Measurements from ENCODE around the gene PALM.
A peak's percentile ranks its signal among the peaks of the same experiment; 100 is the strongest.

Gene PALM

DNA sequence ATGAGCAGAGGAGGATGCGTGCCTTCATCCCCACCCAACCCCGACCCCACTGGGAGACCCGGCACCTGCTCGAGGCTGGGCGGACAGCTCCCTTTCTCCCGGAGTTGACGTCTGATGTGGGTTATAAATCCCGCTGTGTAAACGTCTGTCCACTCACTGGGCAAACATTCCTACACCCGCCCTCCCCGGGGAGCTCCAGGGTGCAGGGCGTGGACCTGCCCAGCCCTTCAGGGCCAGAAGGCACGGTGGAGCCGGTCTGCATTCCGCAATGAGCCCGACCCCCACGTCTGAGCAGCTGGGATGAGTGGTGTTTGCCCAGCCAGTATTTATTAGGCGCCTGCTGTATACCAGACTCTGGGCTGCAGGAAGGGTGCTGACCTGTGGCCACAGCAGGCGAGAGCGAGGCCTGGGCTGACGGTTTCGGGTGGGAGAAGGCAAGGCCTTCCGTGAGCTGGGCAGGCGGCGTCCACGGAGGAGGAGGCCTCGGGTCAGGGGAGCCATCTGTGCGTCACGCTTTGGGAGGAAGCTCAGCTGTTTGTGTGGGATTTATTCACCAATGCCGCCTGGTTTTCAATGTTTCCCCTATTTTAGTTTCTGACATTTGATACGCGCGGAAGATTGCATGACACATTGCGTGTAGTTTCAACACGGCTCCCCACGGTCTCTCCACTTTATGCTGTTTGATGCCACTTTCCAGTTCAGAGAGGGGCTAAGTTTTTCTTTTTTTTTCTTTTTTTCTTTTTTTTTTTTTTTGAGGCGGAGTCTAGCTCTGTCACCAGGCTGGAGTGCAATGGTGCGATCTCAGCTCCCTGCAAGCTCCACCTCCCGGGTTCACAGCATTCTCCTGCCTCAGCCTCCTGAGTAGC is 44.1 kb downstream of the PALM start:
- no peak for DNase-seq (ENCODE audit: low spot score)

- no peak for DNase-seq (ENCODE audit: low spot score)
These were observed 45.8 kb downstream of the PALM start for GRCh38 chr19:754530-754929.

- DNase-seq (ENCODE audit: low spot score) = no peak
These were observed 46.3 kb downstream of the PALM start for GRCh38 chr19:755063-755462.

DNA sequence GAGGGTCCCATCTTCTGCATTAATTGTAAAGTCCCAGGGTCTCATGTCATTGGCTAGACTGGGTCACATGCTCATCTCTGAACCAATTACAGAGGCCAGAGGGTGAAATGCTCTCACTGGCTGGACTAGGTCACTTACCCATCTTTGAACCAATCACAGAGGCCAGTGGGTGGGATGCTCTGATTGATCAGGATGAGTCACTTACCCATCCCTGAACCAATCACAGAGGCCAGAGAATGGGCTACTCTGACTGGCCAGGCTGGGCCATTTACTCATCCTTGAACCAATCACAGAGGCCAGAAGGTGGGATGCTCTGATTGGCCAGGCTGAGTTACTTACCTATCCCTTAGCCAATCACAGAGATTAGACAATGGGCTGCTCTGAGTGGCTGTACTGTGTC is 47.5 kb downstream of the PALM start:
- peak; percentile 58 for DNase-seq (ENCODE audit: low spot score)

- no peak for DNase-seq (ENCODE audit: low spot score)
These were observed 48.3 kb downstream of the PALM start for GRCh38 chr19:756821-757688.

DNA sequence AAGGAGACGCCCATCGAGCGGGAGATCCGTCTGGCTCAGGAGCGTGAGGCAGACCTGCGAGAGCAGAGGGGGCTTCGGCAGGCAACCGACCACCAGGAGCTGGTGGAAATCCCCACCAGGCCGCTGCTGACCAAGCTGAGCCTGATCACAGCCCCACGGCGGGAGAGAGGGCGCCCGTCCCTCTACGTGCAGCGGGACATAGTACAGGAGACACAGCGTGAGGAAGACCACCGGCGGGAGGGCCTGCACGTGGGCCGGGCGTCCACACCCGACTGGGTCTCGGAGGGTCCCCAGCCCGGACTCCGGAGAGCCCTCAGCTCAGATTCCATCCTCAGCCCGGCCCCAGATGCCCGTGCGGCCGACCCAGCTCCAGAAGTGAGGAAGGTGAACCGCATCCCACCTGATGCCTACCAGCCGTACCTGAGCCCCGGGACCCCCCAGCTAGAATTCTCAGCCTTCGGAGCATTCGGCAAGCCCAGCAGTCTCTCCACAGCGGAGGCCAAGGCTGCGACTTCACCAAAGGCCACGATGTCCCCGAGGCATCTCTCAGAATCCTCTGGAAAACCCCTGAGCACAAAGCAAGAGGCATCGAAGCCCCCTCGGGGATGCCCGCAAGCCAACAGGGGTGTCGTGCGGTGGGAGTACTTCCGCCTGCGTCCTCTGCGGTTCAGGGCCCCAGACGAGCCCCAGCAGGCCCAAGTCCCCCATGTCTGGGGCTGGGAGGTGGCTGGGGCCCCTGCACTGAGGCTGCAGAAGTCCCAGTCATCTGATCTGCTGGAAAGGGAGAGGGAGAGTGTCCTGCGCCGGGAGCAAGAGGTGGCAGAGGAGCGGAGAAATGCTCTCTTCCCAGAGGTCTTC is 49.3 kb downstream of the PALM start:
- no peak for DNase-seq (ENCODE audit: low spot score)

GRCh38 chr19:763181-763580 is 54.4 kb downstream of the PALM start:
- DNase-seq (ENCODE audit: low spot score) = no peak

DNA sequence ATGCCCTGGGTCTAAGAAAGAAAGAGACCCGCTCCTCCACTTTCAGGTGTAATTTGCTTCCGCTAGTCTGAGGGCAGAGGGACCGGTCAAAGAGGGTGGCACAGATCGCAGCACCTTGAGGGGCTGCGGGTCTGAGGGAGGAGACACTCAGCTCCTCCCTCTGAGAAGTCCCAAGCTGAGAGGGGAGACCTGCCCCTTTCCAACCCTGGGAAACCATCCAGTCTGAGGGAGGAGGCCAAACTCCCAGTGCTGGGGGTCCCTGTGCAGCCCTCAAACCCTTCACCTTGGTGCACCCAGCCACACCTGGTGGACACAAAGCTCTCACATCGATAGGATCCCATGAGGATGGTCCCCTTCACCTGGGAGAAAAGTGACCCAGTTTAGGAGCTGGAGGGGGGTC is 55.1 kb downstream of the PALM start:
- no peak for DNase-seq (ENCODE audit: low spot score)

GRCh38 chr19:764301-764700 is 55.6 kb downstream of the PALM start:
- DNase-seq (ENCODE audit: low spot score) = no peak

GRCh38 chr19:765179-765738 is 56.5 kb downstream of the PALM start:
- DNase-seq (ENCODE audit: low spot score) = no peak

DNA sequence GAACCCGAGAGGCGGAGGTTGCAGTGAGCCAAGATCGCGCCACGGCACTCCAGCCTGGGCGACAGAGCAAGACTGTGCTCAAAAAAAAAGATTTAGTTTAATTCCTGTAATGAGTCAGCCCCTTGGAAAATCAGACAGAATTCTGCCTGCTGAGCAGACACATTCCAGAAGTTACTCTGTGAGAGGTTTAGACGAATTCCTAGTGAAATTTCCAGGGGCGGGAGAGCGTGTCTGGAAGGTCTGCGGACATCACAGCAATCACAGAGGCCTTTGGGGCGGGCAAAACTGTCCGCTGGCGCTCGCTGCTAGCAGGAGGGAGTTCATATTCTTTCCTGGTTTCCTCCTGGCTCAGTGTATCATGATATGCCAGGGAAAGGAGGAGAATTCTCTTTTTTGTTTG is 59.7 kb downstream of the PALM start:
- no peak for DNase-seq (ENCODE audit: low spot score)

DNA sequence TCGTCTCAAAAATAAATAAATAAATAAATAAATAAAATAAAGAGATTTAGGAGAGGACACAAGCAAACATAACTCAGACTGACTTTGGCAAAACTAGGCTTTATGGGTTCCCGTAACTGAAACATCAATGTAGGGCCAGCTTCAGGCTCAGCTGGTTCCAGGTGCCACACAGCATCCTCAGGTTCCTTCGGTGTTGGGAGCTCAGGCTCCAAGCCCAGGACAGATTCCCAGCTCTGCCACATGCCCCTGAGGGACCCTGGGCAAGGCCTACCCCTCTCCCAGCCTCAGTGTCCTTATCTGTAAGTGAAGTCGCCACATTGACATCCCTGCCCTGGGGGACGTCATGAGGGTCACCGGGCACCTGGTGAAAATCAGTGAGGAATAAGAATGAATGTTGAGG is 60.9 kb downstream of the PALM start:
- no peak for DNase-seq (ENCODE audit: low spot score)

DNA sequence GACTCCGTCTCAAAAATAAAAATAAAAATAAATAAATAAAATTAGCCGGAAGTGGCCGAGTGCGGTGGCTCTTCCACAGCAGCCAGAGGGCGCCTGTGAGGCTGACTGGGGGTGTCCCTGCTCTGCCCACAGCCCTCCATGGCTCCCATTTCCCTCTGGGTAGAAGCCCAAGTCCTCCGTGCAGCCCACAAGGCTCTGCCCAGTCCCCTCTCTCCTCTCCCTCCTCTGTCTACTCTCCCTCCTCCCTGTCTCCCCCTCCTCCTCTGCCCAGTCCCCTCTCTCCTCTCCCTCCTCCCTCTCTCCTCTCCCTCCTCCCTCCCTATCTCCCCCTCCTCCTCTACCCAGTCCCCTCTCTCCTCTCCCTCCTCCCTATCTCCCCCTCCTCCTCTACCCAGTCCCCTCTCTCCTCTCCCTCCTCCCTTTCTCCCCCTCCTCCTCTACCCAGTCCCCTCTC is 62.6 kb downstream of the PALM start:
- DNase-seq (ENCODE audit: low spot score) = no peak

DNA sequence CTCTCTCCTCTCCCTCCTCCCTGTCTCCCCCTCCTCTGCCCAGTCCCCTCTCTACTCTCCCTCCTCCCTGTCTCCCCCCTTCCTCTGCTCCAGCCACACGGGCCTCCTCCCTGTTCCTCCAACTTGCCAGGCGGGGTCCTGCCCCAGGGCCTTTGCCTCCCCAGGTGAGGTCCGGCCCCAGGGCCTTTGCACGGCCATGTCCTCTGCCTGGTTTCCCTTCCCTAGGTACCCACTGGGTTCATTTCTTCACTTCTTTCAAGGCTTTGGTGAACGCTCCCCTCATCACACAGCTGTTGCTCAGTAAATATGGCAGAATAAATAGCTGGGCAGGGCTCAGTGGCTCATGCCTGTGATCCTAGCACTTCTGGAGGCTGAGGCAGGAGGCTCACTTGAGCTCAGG is 63.3 kb downstream of the PALM start:
- DNase-seq (ENCODE audit: low spot score) = no peak

DNA sequence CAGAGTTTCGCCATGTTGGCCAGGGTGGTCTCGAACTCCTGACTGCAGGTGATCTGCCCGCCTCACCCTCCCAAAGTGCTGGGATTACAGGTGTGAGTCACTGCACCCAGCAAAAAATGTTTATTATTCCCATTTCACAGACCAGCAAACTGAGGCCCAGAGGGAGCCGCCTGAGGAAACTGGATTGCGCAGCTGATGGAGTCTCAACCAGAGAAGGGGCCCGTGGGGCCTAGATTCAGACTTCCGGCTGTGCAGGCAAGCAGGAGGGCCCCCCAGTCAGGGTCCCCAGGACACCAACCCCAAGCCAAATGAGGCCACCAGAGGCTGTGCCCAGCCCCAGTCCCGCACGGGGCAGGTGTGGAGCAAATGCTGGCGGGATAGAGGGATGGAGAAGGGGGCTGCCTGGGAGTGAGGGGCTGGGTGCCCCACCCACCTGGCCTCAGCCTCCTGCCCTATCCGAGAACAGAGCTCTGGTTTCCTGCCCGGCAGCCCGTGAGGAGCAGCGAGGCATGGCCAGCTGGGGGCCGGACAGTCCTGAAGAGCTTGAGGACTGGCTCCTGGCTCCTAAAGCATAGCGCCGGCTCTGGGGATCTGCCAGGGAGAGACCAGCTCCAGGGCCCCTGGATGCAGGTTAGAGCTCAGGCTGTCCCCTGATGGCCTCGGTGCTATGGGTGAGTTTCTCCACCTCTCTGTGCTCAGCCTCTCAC is 64.1 kb downstream of the PALM start:
- no peak for DNase-seq (ENCODE audit: low spot score)

GRCh38 chr19:776549-776948 is 67.8 kb downstream of the PALM start:
- DNase-seq (ENCODE audit: low spot score) = no peak

DNA sequence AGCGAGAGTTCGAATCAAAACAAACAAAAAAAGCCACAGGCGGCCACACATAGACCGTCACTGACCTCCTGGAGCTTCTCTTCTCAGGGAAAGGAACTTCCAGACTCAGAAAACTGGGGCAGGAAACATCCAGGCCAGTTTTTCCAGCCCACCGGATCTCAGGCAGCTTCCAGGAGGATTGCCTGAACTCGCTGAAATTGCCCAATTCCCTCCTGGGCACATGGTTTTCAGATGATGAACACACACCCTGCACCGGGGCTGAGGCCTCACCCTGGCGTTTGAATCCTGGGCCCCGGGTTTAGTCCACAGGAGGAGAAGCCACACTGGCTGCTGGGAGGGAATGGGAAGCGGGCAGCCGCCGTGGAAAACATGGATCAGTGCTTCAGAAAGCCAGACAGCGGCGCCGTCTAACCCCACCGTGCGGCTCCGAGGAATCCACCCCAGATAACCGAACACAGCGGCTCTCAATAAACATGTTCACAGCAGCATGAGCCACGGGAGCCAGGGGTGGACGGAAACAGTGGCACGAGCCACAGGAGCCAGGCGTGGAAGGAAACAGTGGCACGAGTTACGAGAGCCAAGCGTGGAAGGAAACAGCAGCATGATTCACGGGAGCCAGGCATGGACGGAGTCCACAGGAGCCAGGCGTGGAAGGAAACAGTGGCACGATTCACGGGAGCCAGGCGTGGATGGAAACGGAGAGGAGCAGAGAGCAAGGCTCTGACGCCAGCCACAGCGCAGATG is 70.3 kb downstream of the PALM start:
- no peak for DNase-seq (ENCODE audit: low spot score)

DNA sequence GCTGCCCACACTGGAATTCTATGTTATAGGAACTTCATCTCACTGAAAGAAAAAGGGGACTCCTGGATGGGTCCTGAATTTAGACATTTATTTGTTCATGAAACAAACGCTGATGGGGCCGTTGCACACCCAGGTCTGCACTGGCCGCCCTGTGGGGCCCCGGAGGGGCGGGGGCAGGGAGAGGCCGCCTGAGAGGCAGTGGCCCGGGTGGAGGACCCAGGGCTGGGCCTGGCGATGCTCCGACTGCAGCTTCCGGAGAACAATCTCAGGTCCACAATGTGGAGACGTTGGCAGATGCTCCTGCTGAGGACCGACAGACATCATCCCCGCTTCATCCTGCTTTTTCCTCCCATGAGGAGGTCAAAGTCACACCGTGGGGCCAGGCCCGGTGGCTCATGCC is 72.2 kb downstream of the PALM start:
- DNase-seq (ENCODE audit: low spot score) = no peak

DNA sequence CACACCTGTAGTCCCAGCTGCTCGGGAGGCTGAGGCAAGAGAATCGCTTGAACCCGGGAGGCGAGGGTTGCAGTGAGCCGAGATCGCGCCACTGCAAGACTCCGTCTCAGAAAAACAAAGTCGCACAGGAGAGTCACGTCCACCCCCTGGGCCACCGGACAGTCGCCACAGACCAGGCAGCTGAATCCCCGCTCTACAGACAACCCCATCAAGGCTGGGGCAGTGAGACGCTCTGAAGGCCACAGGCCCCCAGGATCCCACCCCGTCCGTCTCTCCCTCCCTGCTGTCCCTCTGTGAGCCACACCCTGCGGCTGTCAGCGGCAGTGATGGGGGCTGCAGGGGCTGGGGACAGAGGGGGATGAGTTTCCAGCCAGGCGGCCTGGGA is 73.1 kb downstream of the PALM start:
- no peak for DNase-seq (ENCODE audit: low spot score)

DNA sequence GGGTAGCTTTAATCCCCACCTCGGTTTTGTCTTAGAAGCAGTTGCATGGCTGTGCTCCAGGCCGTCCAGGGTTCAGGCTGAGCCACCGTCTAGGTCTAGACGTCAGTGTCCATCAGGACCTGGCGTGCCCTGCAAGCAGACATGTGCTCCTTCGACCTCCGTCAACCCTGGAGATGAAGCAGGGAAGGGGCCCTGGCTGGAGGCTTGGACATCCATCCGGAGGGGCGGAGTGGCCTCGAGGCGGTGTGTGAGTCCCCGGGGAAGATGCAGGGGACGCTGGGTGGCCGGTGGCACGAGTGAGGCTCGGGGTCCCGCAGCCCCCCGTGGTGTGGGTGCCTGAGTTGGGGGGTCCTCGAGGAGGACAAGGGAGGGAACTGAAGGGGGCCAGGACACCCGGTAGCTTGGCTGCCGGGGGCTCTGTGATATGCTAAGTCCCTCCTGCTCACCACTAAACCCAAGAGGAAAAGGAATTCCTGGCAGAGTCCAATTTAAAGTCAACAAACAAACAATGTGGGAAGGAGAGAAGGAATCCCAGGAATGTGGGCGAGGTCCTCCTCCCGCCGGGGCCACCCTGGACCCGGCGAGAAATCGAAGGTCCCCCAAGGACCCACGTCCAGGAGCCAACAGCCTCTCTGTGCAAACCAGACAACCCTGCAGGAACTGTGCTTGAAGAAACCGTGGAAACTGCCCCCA is 73.6 kb downstream of the PALM start:
- no peak for DNase-seq (ENCODE audit: low spot score)

Data from COLO829 (cell line).